ENCODE results near the gene SPAG16. TPM values are rescaled to one million over a fixed set of nuclear protein-coding genes. Genes with fewer than 3 reads are reported as not detected.
"Not testable (repeated sequence)": the region's sequence is repeated elsewhere in the genome, so short reads cannot be mapped to it uniquely, and the experiment has no call there.

SPAG16 gene
- total RNA-seq, 3 donors from 2014 or later = 5.4 to 5.7 (median 5.5) TPM

- DNase-seq = no peak
- no peak for ATAC-seq
- Mint-ChIP-seq H3K9me3 (peaks cover 17% of the 10 kb centered on the region), H3K36me3 (ENCODE audit: insufficient read depth) (no peaks in the 10 kb centered on the region), H3K4me3 (no peak overlapping the region), H3K27me3 (ENCODE audit: low read depth) (no peaks in the 10 kb centered on the region), H3K4me1 (ENCODE audit: low read depth) (no peaks in the 10 kb centered on the region)
These were observed 342.9 kb downstream of the SPAG16 start for GRCh38 chr2:213627054-213627710.

- no peaks in the 10 kb centered on the region for H3K4me1 Mint-ChIP-seq (ENCODE audit: low read depth)
- H3K4me3 Mint-ChIP-seq = no peak overlapping the region
- H3K9me3 Mint-ChIP-seq = peaks cover 24% of the 10 kb centered on the region
- ATAC-seq (no peak), DNase-seq (no peak)
- H3K36me3 Mint-ChIP-seq (ENCODE audit: insufficient read depth) = no peaks in the 10 kb centered on the region
- no peaks in the 10 kb centered on the region for H3K27me3 Mint-ChIP-seq (ENCODE audit: low read depth)
These were observed 343.7 kb downstream of the SPAG16 start for GRCh38 chr2:213627835-213628460.

DNA sequence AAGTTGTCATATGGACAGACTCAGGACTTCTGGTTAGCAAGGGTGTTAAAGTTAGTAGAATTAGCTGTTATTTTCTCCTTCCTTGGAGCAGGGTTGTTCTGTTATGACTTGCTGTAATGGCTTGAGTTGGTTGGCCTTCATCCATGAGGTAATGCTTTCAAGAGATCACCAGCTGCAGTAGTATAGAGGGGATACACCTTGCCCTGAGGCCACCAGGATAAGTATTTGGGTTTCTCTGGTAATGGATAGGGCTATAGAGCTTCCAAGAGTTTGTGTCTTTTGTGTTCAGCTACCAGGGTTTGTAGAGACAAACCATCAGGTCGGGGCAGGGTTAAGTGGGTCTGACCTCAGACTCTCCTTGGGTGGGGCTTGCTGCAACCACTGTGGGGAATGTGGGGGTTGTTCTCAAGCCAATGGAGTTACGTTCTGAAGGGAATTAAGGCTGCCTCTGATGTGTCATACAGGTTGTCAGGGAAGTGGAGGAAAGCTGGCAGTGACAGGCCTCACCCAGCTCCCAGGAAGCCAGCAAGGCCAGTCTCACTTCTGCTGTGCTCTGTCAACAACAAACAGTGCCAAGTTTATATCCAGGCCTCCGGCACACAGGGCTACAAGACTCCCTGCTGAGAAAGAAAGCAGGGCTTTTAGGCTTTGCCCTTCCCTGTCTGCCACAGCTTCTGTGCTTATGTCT, 356.6 kb downstream of the SPAG16 start:
- Mint-ChIP-seq H3K36me3 (ENCODE audit: insufficient read depth) (no peaks in the 10 kb centered on the region), H3K9me3 (peaks cover 22% of the 10 kb centered on the region), H3K4me3 (no peak overlapping the region), H3K27me3 (ENCODE audit: low read depth) (no peaks in the 10 kb centered on the region), H3K4me1 (ENCODE audit: low read depth) (no peaks in the 10 kb centered on the region)
- no peak for DNase-seq
- ATAC-seq = no peak

- Mint-ChIP-seq H3K4me3 (no peak overlapping the region), H3K4me1 (ENCODE audit: low read depth) (no peaks in the 10 kb centered on the region), H3K9me3 (peaks cover 4% of the 10 kb centered on the region), H3K27me3 (ENCODE audit: low read depth) (no peaks in the 10 kb centered on the region), H3K36me3 (ENCODE audit: insufficient read depth) (no peaks in the 10 kb centered on the region)
- DNase-seq (no peak), ATAC-seq (no peak)
These were observed 360.7 kb downstream of the SPAG16 start for GRCh38 chr2:213644926-213645325.

GRCh38 chr2:213649176-213649575, 364.9 kb downstream of the SPAG16 start:
- DNase-seq (no peak), ATAC-seq (no peak)
- Mint-ChIP-seq H3K27me3 (ENCODE audit: low read depth) (no peaks in the 10 kb centered on the region), H3K4me3 (no peak overlapping the region), H3K4me1 (ENCODE audit: low read depth) (no peaks in the 10 kb centered on the region), H3K9me3 (no peaks in the 10 kb centered on the region), H3K36me3 (ENCODE audit: insufficient read depth) (no peaks in the 10 kb centered on the region)

DNA sequence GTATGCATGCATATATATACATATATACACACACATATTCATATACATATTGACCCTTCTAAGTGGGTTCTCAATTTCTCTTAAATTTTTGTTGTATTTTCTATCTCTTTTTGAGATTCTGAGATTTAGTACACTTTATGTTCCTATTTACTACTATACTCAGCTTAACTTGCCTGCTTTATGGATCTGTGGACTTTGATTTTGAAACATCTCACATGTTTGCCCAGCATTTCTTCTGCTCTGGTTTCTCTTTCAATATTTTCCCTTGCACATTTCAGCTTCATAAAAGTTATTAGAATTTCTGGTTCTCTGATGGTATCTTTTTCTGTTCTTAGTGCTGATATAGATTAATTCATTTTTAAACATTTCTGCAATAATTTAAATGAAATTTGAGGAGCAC, 380.6 kb downstream of the SPAG16 start:
- Mint-ChIP-seq H3K36me3 (ENCODE audit: insufficient read depth) (no peaks in the 10 kb centered on the region), H3K27me3 (ENCODE audit: low read depth) (no peaks in the 10 kb centered on the region), H3K9me3 (peaks cover 19% of the 10 kb centered on the region), H3K4me1 (ENCODE audit: low read depth) (no peaks in the 10 kb centered on the region), H3K4me3 (no peak overlapping the region)
- ATAC-seq (no peak), DNase-seq (no peak)

- Mint-ChIP-seq H3K36me3 (ENCODE audit: insufficient read depth) (no peaks in the 10 kb centered on the region), H3K9me3 (peaks cover 10% of the 10 kb centered on the region), H3K27me3 (ENCODE audit: low read depth) (no peaks in the 10 kb centered on the region), H3K4me1 (ENCODE audit: low read depth) (no peaks in the 10 kb centered on the region), H3K4me3 (no peak overlapping the region)
- no peak for DNase-seq
- ATAC-seq = no peak
These were observed 385.4 kb downstream of the SPAG16 start for GRCh38 chr2:213669657-213670056.

- Mint-ChIP-seq H3K36me3 (ENCODE audit: insufficient read depth) (no peaks in the 10 kb centered on the region), H3K9me3 (no peaks in the 10 kb centered on the region), H3K27me3 (ENCODE audit: low read depth) (no peaks in the 10 kb centered on the region), H3K4me1 (ENCODE audit: low read depth) (no peaks in the 10 kb centered on the region), H3K4me3 (no peak overlapping the region)
- no peak for DNase-seq
- no peak for ATAC-seq
These were observed 394.4 kb downstream of the SPAG16 start for GRCh38 chr2:213678437-213679218.

DNA sequence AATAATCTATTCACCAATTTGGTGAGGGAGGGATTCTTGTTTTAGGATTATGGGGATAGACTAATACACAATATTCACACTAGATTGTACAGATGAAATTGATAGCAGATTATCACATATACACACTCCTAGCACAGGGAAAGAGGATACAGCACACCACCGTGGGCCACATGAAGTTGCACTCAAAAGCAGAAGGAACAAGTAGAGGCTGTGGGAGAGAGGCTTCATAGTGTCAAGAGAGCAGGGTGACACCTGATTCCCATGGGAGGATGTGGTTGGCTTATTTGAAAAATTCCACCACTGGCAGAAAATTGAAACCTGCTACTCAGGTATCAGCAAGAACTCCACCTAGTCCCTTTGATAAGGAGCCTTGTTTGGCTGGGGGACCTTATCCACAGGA, 395.6 kb downstream of the SPAG16 start:
- no peak overlapping the region for H3K4me3 Mint-ChIP-seq
- DNase-seq = no peak
- peaks cover 3% of the 10 kb centered on the region for H3K9me3 Mint-ChIP-seq
- no peak for ATAC-seq
- H3K27me3 Mint-ChIP-seq (ENCODE audit: low read depth) = no peaks in the 10 kb centered on the region
- no peaks in the 10 kb centered on the region for H3K36me3 Mint-ChIP-seq (ENCODE audit: insufficient read depth)
- H3K4me1 Mint-ChIP-seq (ENCODE audit: low read depth) = no peaks in the 10 kb centered on the region

GRCh38 chr2:213682276-213682675, 398.0 kb downstream of the SPAG16 start:
- DNase-seq (no peak), ATAC-seq (no peak)
- Mint-ChIP-seq H3K27me3 (ENCODE audit: low read depth) (no peaks in the 10 kb centered on the region), H3K36me3 (ENCODE audit: insufficient read depth) (no peaks in the 10 kb centered on the region), H3K4me1 (ENCODE audit: low read depth) (no peaks in the 10 kb centered on the region), H3K4me3 (no peak overlapping the region), H3K9me3 (peaks cover 3% of the 10 kb centered on the region)

GRCh38 chr2:213688133-213688532, 403.9 kb downstream of the SPAG16 start:
- no peaks in the 10 kb centered on the region for H3K4me1 Mint-ChIP-seq (ENCODE audit: low read depth)
- ATAC-seq (no peak), DNase-seq (no peak)
- no peaks in the 10 kb centered on the region for H3K36me3 Mint-ChIP-seq (ENCODE audit: insufficient read depth)
- no peak overlapping the region for H3K4me3 Mint-ChIP-seq
- no peaks in the 10 kb centered on the region for H3K27me3 Mint-ChIP-seq (ENCODE audit: low read depth)
- peaks cover 11% of the 10 kb centered on the region for H3K9me3 Mint-ChIP-seq

DNA sequence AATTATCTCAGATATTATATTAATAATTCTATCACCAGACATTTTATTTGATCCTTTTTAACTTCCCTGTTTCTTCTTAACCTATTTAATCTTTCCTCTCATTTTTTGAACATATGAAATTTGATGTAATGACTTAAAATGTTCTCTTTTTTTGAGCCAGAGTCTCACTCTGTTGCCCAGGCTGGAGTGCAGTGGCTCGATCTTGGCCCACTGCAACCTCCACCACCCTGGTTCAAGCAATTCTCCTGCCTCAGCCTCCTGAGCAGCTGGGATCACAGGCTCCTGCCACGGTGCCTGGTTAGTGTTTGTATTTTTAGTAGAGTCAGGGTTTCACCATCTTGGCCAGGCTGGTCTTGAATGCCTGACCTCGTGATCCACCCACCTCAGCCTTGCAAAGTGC, 404.6 kb downstream of the SPAG16 start:
- DNase-seq; H3K36me3 Mint-ChIP-seq (ENCODE audit: insufficient read depth); H3K4me1 Mint-ChIP-seq (ENCODE audit: low read depth); ATAC-seq; H3K4me3 Mint-ChIP-seq; H3K27me3 Mint-ChIP-seq (ENCODE audit: low read depth): not testable (repeated sequence)
- H3K9me3 Mint-ChIP-seq = peaks cover 11% of the 10 kb centered on the region

DNA sequence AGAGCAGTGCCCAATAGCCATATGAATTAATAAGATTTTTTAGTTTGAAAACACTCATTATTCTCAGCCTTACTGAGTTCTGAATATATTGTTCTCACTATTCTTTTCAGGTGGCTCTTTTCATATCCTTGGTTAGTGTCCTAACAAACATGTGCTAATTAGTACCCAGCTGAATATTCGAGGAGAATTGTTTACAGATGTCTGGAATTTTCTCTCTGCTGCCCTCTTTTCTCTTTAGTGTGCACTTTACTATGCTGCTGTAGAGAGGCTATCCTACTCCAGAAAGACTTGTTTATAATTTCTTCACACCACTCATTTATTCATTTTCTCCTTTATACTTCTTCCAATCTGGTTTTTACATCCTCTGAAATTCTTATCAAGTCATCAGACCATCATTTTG, 405.3 kb downstream of the SPAG16 start:
- no peaks in the 10 kb centered on the region for H3K27me3 Mint-ChIP-seq (ENCODE audit: low read depth)
- ATAC-seq (no peak), DNase-seq (no peak)
- H3K36me3 Mint-ChIP-seq (ENCODE audit: insufficient read depth) = no peaks in the 10 kb centered on the region
- H3K4me3 Mint-ChIP-seq = no peak overlapping the region
- no peaks in the 10 kb centered on the region for H3K4me1 Mint-ChIP-seq (ENCODE audit: low read depth)
- H3K9me3 Mint-ChIP-seq = peaks cover 10% of the 10 kb centered on the region

- Mint-ChIP-seq H3K36me3 (ENCODE audit: insufficient read depth) (no peaks in the 10 kb centered on the region), H3K27me3 (ENCODE audit: low read depth) (no peaks in the 10 kb centered on the region), H3K9me3 (peaks cover 8% of the 10 kb centered on the region), H3K4me3 (no peak overlapping the region), H3K4me1 (ENCODE audit: low read depth) (no peaks in the 10 kb centered on the region)
- no peak for ATAC-seq
- DNase-seq = no peak
These were observed 407.1 kb downstream of the SPAG16 start for GRCh38 chr2:213691351-213691750.

Measured in activated T-cell treated with anti-CD3 and anti-CD28 coated beads, Interleukin-2, amount 50 U/mL, for 4 hours (primary cell).